ENCODE measurements around the gene DVL1. TPM values are rescaled to one million over a fixed set of nuclear protein-coding genes. Genes with fewer than 3 reads are reported as not detected.

DVL1 gene
- total RNA-seq, 2 experiments from 2014 or later, result 37.2 to 39.2 TPM

- no peak overlapping the region for H3K27ac Mint-ChIP-seq
- H3K36me3 Mint-ChIP-seq (ENCODE audit: low read depth), result peaks cover 4% of the 10 kb centered on the region
- CTCF ChIA-PET, result interaction anchor here (1.1 to 3.6 kb wide), 2 partner anchors 26 to 33 kb away, joined by 3 to 10 read pairs; no protein-coding TSS in a partner anchor
- ATAC-seq (no peak), DNase-seq (no peak)
- TF ChIP-seq CTCF (IDR thresholded peaks at IDR 0.05), result no peak
- no peak overlapping the region for H3K4me3 Mint-ChIP-seq
- intact Hi-C loops (cut with micrococcal nuclease), result no loop called here
- H3K4me1 Mint-ChIP-seq (ENCODE audit: low read depth), result peaks cover 22% of the 10 kb centered on the region
- POLR2A ChIA-PET, result interaction anchor here (0.9 to 1.4 kb wide), 3 partner anchors 26 to 74 kb away, joined by 3 read pairs; no protein-coding TSS in a partner anchor
- no peaks in the 10 kb centered on the region for H3K9me3 Mint-ChIP-seq
- H3K27me3 Mint-ChIP-seq, result no peaks in the 10 kb centered on the region
Measured at GRCh38 chr1:1345860-1346500, 3.2 kb downstream of the DVL1 start.

GRCh38 chr1:1345384-1345783 lies 3.8 kb downstream of the DVL1 start:
- Mint-ChIP-seq H3K4me1 (ENCODE audit: low read depth) (peaks cover 22% of the 10 kb centered on the region), H3K36me3 (ENCODE audit: low read depth) (peaks cover 10% of the 10 kb centered on the region), H3K4me3 (no peak overlapping the region), H3K27me3 (no peaks in the 10 kb centered on the region), H3K9me3 (no peaks in the 10 kb centered on the region), H3K27ac (no peak overlapping the region)
- TF ChIP-seq CTCF (IDR thresholded peaks at IDR 0.05), result no peak
- POLR2A ChIA-PET, result interaction anchor here (0.9 to 1.6 kb wide), 4 partner anchors 20 to 74 kb away, joined by 3 to 4 read pairs (median 3); no protein-coding TSS in a partner anchor
- intact Hi-C loops (cut with micrococcal nuclease), result no loop called here
- CTCF ChIA-PET, result interaction anchor here (3.6 kb wide), 1 partner anchor 27 kb away, joined by 10 read pairs; no protein-coding TSS in a partner anchor
- DNase-seq, result no peak
- no peak for ATAC-seq

- Mint-ChIP-seq H3K27me3 (no peaks in the 10 kb centered on the region), H3K36me3 (ENCODE audit: low read depth) (peaks cover 11% of the 10 kb centered on the region), H3K9me3 (no peaks in the 10 kb centered on the region), H3K27ac (no peak overlapping the region), H3K4me3 (no peak overlapping the region), H3K4me1 (ENCODE audit: low read depth) (peaks cover 22% of the 10 kb centered on the region)
- TF ChIP-seq CTCF (IDR thresholded peaks at IDR 0.05), result no peak
- intact Hi-C loops (cut with micrococcal nuclease), result no loop called here
- CTCF ChIA-PET, result interaction anchor here (3.6 kb wide), 1 partner anchor 27 kb away, joined by 10 read pairs; no protein-coding TSS in a partner anchor
- ATAC-seq, result peak; percentile 50
- peak; percentile 73 for DNase-seq
- POLR2A ChIA-PET, result interaction anchor here (1.3 to 1.6 kb wide), 3 partner anchors 19 to 73 kb away, joined by 3 to 4 read pairs (median 3); no protein-coding TSS in a partner anchor
Measured at GRCh38 chr1:1344655-1345361, 4.4 kb downstream of the DVL1 start.

- Mint-ChIP-seq H3K27me3 (no peaks in the 10 kb centered on the region), H3K36me3 (ENCODE audit: low read depth) (peaks cover 14% of the 10 kb centered on the region), H3K4me1 (ENCODE audit: low read depth) (peaks cover 22% of the 10 kb centered on the region), H3K4me3 (no peak overlapping the region), H3K27ac (no peak overlapping the region), H3K9me3 (no peaks in the 10 kb centered on the region)
- CTCF ChIA-PET, result interaction anchor here (3.6 kb wide), 1 partner anchor 28 kb away, joined by 10 read pairs; no protein-coding TSS in a partner anchor
- ATAC-seq (no peak), DNase-seq (no peak)
- TF ChIP-seq CTCF (IDR thresholded peaks at IDR 0.05), result no peak
- POLR2A ChIA-PET, result interaction anchor here (1.6 kb wide), 1 partner anchor 19 kb away, joined by 4 read pairs; no protein-coding TSS in a partner anchor
- intact Hi-C loops (cut with micrococcal nuclease), result no loop called here
Measured at GRCh38 chr1:1343811-1344421, 5.3 kb downstream of the DVL1 start.
